ENCODE results near the gene RCVRN.

The RCVRN gene

GRCh38 chr17:9898812-9899211 lies 6.3 kb downstream of the RCVRN start:
- no peak for DNase-seq (ENCODE audit: low read depth)

GRCh38 chr17:9897372-9897968 lies 7.6 kb downstream of the RCVRN start:
- no peak for DNase-seq (ENCODE audit: low read depth)

- no peak for DNase-seq (ENCODE audit: low read depth)
These were observed 9.1 kb downstream of the RCVRN start for GRCh38 chr17:9895923-9896322.

GRCh38 chr17:9894231-9894630 lies 10.8 kb downstream of the RCVRN start:
- no peak for DNase-seq (ENCODE audit: low read depth)

- DNase-seq (ENCODE audit: low read depth): peak; percentile 43
These were observed 11.6 kb downstream of the RCVRN start for GRCh38 chr17:9893411-9894012.

GRCh38 chr17:9890124-9890523 lies 14.9 kb downstream of the RCVRN start:
- no peak for DNase-seq (ENCODE audit: low read depth)

- DNase-seq (ENCODE audit: low read depth): no peak
These were observed 17.6 kb downstream of the RCVRN start for GRCh38 chr17:9887508-9887907.

- no peak for DNase-seq (ENCODE audit: low read depth)
These were observed 18.7 kb downstream of the RCVRN start for GRCh38 chr17:9886141-9886930.

- no peak for DNase-seq (ENCODE audit: low read depth)
These were observed 21.6 kb downstream of the RCVRN start for GRCh38 chr17:9883451-9883850.

GRCh38 chr17:9880582-9880999 lies 24.5 kb downstream of the RCVRN start:
- DNase-seq (ENCODE audit: low read depth): no peak

GRCh38 chr17:9878786-9879525 lies 26.1 kb downstream of the RCVRN start:
- DNase-seq (ENCODE audit: low read depth): no peak

GRCh38 chr17:9878356-9878755 lies 26.7 kb downstream of the RCVRN start:
- DNase-seq (ENCODE audit: low read depth): no peak

- peak; percentile 60 for DNase-seq (ENCODE audit: low read depth)
These were observed 29.6 kb downstream of the RCVRN start for GRCh38 chr17:9875441-9875840.

- DNase-seq (ENCODE audit: low read depth): no peak
These were observed 30.3 kb downstream of the RCVRN start for GRCh38 chr17:9874722-9875121.

- DNase-seq (ENCODE audit: low read depth): no peak
These were observed 32.2 kb downstream of the RCVRN start for GRCh38 chr17:9872852-9873251.

- no peak for DNase-seq (ENCODE audit: low read depth)
These were observed 36.5 kb downstream of the RCVRN start for GRCh38 chr17:9868552-9868951.

- no peak for DNase-seq (ENCODE audit: low read depth)
These were observed 39.5 kb downstream of the RCVRN start for GRCh38 chr17:9865586-9865985.

GRCh38 chr17:9862949-9863348 lies 42.1 kb downstream of the RCVRN start:
- DNase-seq (ENCODE audit: low read depth): no peak

- DNase-seq (ENCODE audit: low read depth): no peak
These were observed 42.9 kb downstream of the RCVRN start for GRCh38 chr17:9862220-9862619.

- no peak for DNase-seq (ENCODE audit: low read depth)
These were observed 44.2 kb downstream of the RCVRN start for GRCh38 chr17:9860851-9861250.

GRCh38 chr17:9859781-9860180 lies 45.3 kb downstream of the RCVRN start:
- DNase-seq (ENCODE audit: low read depth): no peak

- no peak for DNase-seq (ENCODE audit: low read depth)
These were observed 50.0 kb downstream of the RCVRN start for GRCh38 chr17:9855036-9855435.

- no peak for DNase-seq (ENCODE audit: low read depth)
These were observed 50.8 kb downstream of the RCVRN start for GRCh38 chr17:9854255-9854654.

Data from GM04504 (cell line).